HTR-8/SVneo (cell line): ENCODE measurements around the gene SPTSSA.
A peak's percentile ranks its signal among the peaks of the same experiment; 100 is the strongest.
"Not testable (repeated sequence)": the region's sequence is repeated elsewhere in the genome, so short reads cannot be mapped to it uniquely, and the experiment has no call there.

Experiments used
- DNase-seq: peaks from one replicate; pipeline ENCODE4 v3.0.0; 2011; ENCODE audit warnings: low spot score, mixed read lengths; ENCODE audit not compliant: insufficient read length
- FAIRE-seq: peaks from 2 replicates; lab custom pipeline; 2011; peaks lifted over from hg19 to GRCh38; lab: Jason Lieb, UNC

The SPTSSA gene, protein sequence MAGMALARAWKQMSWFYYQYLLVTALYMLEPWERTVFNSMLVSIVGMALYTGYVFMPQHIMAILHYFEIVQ

GRCh38 chr14:34462132-34462893, at the start of gene SPTSSA:
SPTSSA (minus strand) TSS chr14:34462240; CDS start chr14:34462207, 33 bp downstream.
- DNase-seq (peak; percentile 87), FAIRE-seq (peak; percentile 92)

- no peak for DNase-seq
- no peak for FAIRE-seq
These were observed 45.8 kb upstream of the SPTSSA start for GRCh38 chr14:34507884-34508283.

DNA sequence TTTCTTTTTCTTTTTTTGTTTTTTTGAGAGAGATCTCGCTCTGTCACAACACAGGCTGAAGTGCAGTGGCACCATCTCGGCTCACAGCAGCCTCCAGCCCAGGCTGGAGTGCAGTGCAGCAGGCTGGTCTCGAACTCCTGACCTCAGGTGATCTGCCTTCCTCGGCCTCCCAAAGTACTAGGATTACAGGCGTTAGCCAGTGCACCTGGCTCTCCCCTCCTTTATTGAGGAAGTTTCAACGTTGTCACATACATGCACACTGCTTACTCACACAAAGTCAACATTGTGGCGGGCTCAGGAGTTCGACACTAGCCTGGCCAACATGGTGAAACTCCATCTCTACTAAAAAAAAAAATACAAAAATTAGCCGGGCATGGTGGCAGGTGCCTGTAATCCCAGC, 45.4 kb upstream of the SPTSSA start:
- DNase-seq (no peak), FAIRE-seq (no peak)

DNA sequence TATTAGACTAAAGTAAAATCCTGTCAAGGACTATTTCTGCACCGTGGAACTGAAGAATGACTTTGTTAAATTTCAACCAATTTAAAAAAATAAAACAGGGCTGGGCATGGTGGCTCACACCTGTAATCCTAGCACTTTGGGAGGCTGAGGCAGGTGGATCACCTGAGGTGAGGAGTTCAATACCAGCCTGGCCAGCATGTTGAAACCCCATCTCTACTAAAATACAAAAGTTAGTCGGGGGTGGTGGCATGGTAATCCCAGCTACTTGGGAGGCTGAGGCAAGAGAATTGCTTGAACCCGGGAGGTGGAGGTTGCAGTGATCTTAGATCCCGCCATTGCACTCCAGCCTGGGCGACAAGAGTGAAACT, 43.1 kb upstream of the SPTSSA start:
- DNase-seq, FAIRE-seq: not testable (repeated sequence)

DNA sequence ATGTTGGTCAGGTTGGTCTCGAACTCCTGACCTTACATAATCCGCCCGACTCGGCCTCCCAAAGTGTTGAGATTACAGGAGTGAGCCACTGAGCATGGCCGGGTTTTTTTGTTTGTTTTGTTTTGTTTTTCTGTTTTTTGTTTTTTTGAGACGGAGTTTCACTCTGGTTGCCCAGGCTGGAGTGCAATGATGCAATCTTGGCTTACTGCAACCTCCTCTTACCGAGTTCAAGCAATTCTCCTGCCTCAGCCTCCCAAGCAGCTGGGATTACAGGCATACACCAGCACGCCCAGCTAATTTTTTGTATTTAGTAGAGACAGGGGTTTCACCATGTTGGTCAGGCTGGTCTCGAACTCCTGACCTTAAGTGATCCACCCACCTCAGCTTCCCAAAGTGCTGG, 42.0 kb upstream of the SPTSSA start:
- not testable (repeated sequence) for FAIRE-seq, DNase-seq

DNA sequence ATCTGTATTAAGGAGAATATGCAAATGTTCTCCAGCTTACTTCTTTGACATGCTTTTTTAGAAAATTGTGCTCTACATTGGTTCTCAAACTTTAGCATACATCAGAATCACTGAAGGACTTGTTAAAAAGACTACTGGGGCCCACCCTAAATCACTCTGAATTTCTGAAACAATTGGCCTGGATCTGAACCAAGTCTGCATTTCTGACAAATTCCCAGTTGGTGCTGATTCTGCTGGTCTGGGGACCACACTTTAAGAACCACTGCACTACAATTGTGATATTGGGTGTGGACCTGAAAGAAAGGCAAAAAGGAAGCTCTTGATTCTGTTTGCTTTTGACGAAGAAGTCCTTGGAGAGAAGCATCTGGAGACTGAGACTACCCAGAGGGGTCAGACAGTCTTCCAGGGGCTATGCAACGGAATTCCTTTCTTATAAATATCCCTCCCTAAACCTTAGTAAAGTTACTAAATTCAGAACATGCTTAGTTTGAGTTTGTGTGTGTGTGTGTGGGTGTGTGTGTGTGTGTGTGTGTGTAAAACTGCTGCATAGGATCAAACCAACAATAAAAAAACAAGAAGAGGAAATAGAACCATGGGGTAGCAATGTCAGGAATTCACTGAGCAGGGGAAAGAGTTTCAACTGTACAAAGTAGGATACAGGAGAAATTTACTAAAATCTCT, 40.6 kb upstream of the SPTSSA start:
- no peak for DNase-seq
- no peak for FAIRE-seq

GRCh38 chr14:34502001-34502400, 40.0 kb upstream of the SPTSSA start:
- FAIRE-seq (no peak), DNase-seq (no peak)

- DNase-seq: no peak
- no peak for FAIRE-seq
These were observed 39.1 kb upstream of the SPTSSA start for GRCh38 chr14:34501004-34501580.

- FAIRE-seq: no peak
- peak; percentile 38 for DNase-seq
These were observed 36.8 kb upstream of the SPTSSA start for GRCh38 chr14:34498684-34499412.

- peak; percentile 94 for DNase-seq
- peak; percentile 69 for FAIRE-seq
These were observed 34.9 kb upstream of the SPTSSA start for GRCh38 chr14:34496679-34497513.

- DNase-seq (no peak), FAIRE-seq (no peak)
These were observed 34.1 kb upstream of the SPTSSA start for GRCh38 chr14:34496007-34496678.

DNA sequence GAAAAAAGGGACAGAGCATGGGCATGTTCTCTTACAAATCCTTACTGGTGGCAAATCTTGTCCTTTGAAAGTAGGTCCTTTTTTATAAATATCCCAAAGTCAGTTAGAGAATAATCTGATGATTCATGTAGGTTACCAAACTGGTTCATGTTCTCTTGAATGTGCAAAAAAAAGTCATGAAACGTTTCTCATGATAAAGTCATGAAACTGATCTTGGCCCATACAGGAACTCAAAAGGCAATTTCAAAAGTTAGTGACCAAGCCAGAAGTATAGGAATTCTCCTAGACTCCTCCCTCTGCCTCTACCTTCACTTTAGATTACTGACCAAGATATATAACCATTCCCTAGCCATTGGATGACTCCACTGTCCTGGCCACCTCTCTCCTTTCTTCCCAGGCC, 27.3 kb upstream of the SPTSSA start:
- no peak for FAIRE-seq

GRCh38 chr14:34488528-34488927, 26.5 kb upstream of the SPTSSA start:
- DNase-seq (no peak), FAIRE-seq (no peak)

More for the DNA sequence above, 27.3 kb upstream of the SPTSSA start:
- DNase-seq: no peak

- FAIRE-seq: no peak
- no peak for DNase-seq
These were observed 22.7 kb upstream of the SPTSSA start for GRCh38 chr14:34484726-34485125.

GRCh38 chr14:34482463-34482862, 20.4 kb upstream of the SPTSSA start:
- FAIRE-seq (no peak), DNase-seq (no peak)

- no peak for DNase-seq
- no peak for FAIRE-seq
These were observed 17.7 kb upstream of the SPTSSA start for GRCh38 chr14:34479694-34480093.

DNA sequence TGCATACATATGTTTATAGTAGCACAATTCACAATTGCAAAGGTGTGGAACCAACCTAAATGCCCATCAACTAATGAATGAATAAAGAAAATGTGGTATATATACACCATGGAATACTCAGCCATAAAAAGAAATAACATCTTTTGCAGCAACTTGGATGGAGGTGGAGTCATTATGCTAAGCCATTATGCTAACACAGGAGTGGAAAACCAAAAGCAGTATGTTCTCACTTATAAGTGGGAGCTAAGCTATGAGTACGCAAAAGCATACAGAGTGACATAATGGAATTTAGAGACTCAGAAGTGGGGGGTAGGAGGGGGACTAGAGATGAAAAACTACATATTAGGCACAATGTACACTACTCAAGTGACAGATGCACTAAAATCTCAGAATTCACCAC, 16.2 kb upstream of the SPTSSA start:
- no peak for FAIRE-seq
- DNase-seq: no peak

DNA sequence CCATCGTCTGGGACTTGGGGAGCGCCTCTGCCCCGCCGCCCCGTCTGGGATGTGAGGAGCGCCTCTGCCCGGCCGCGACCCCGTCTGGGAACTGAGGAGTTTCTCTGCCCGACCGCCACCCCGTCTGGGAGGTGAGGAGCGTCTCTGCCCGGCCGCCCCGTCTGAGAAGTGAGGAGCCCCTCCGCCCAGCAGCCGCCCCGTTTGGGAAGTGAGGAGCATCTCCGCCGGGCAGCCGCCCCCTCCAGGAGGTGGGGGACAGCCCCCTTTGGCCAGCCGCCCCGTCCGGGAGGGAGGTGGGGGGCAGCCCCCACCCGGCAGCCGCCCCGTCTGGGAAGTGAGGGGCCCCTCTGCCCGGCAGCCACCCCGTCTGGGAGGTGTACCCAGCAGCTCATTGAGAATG, 14.0 kb upstream of the SPTSSA start:
- not testable (repeated sequence) for FAIRE-seq, DNase-seq

- FAIRE-seq (no peak), DNase-seq (no peak)
These were observed 13.1 kb upstream of the SPTSSA start for GRCh38 chr14:34475163-34475562.
